A673 (cell line): ENCODE measurements around the gene MYO5B.

Experiments
- CTCF ChIP-seq: fragments of 300-800, 200-600 bp; sonication (generic); conservative IDR thresholded peaks from 2 replicates; pipeline ENCODE4 v1.5.1; 2017; ENCODE audit warnings: low read depth, mild to moderate bottlenecking, antibody characterized with exemption, low read length, moderate library complexity, mixed read lengths
- EZH2 ChIP-seq: fragments of 200-600 bp; sonication (generic); IDR thresholded peaks from 2 replicates; pipeline ENCODE4 v1.6.1; 2017; ENCODE audit warnings: borderline replicate concordance, low read depth, mild to moderate bottlenecking, mixed read lengths, antibody characterized with exemption, low read length; ENCODE audit not compliant: poor library complexity, severe bottlenecking

- TF ChIP-seq EZH2 (no peak), CTCF (no peak)
Observed at GRCh38 chr18:49967171-49967570, 227.8 kb downstream of the MYO5B start.
